GM12878 (cell line): ENCODE data around the gene CCDC117. TPM values are rescaled to one million over a fixed set of nuclear protein-coding genes. Genes with fewer than 3 reads are reported as not detected.

Source experiments
- DPF2 ChIP-seq: fragments of 450-650 bp; IDR thresholded peaks from 2 replicates; pipeline ENCODE4 v1.6.1; 2017; ENCODE audit warnings: mild to moderate bottlenecking
- ETV6 ChIP-seq, 2 experiments: fragments of 450-650 bp in 1 of 2; IDR thresholded peaks in 1 of 2; conservative IDR thresholded peaks in 1 of 2; 2 replicates each; pipeline ENCODE4 v1.6.1; 2014; ENCODE audit warnings: antibody characterized with exemption in 1 of 2, borderline replicate concordance in 1 of 2, low read depth in 1 of 2, mild to moderate bottlenecking in 1 of 2, moderate library complexity in 1 of 2
- HDGF ChIP-seq: fragments of 450-650 bp; IDR thresholded peaks from 2 replicates; pipeline ENCODE4 v1.6.1; 2016; ENCODE audit warnings: antibody characterized with exemption
- KDM1A ChIP-seq: fragments of 200-600 bp; sonication (generic); IDR thresholded peaks from 2 replicates; pipeline ENCODE4 v1.6.1; 2016; ENCODE audit warnings: borderline replicate concordance
- MEF2A ChIP-seq: IDR thresholded peaks from 2 replicates; pipeline ENCODE4 v1.6.1; 2011; ENCODE audit warnings: low read depth, mild to moderate bottlenecking, low read length, moderate library complexity; ENCODE audit not compliant: insufficient read depth
- MTA3 ChIP-seq: IDR thresholded peaks from 2 replicates; pipeline ENCODE4 v1.6.1; 2012; ENCODE audit warnings: low read length, inconsistent platforms, borderline replicate concordance
- MYB ChIP-seq: fragments of 150-350 bp; IDR thresholded peaks from 2 replicates; pipeline ENCODE4 v1.6.1; 2014; ENCODE audit warnings: mild to moderate bottlenecking, low read depth, low read length, borderline replicate concordance
- NFYA ChIP-seq: IDR thresholded peaks from 2 replicates; pipeline ENCODE4 v1.6.1; 2011; ENCODE audit warnings: low read depth, mild to moderate bottlenecking, low read length, improper control_type of control experiment, borderline replicate concordance
- NR2C1 ChIP-seq: fragments of 450-650 bp; IDR thresholded peaks from 2 replicates; pipeline ENCODE4 v1.6.1; 2017; ENCODE audit warnings: antibody characterized with exemption, mild to moderate bottlenecking, moderate library complexity
- POLR2AphosphoS5 ChIP-seq: IDR thresholded peaks from 2 replicates; pipeline ENCODE4 v1.6.1; 2011; ENCODE audit warnings: mild to moderate bottlenecking, low read length, inconsistent platforms
- SREBF1 ChIP-seq: IDR thresholded peaks from 2 replicates; pipeline ENCODE4 v1.6.1; 2012; ENCODE audit warnings: mild to moderate bottlenecking, low read length
- STAT1 ChIP-seq: fragments of 450-650 bp; conservative IDR thresholded peaks from 2 replicates; pipeline ENCODE4 v1.6.1; 2014; ENCODE audit warnings: antibody characterized with exemption, mild to moderate bottlenecking
- SUZ12 ChIP-seq: fragments of 200-600 bp; sonication (generic); IDR thresholded peaks from one replicate; pipeline ENCODE4 v1.6.1; 2018; ENCODE audit warnings: antibody characterized with exemption, mild to moderate bottlenecking; ENCODE audit not compliant: unreplicated experiment
- WRNIP1 ChIP-seq: IDR thresholded peaks from 2 replicates; pipeline ENCODE4 v1.6.1; 2011; ENCODE audit warnings: low read depth, low read length, improper control_type of control experiment, borderline replicate concordance
- polyA plus RNA-seq, 11 experiments: library from polyadenylated mRNA; depleted of rRNA in 4 of 11; unstranded in 6 of 11; stranded (reverse) in 5 of 11; fragments of >200 nt; fragmentation: Nextera tagmentation in 4 of 11; fragmentation: Illumina TruSeq in 1 of 11; extraction: Ambion mirVana in 4 of 11; extraction: Trizol in 1 of 11; gene quantifications; 1 replicate in 1 of 11; 2 replicates in 10 of 11; pipeline versions ENCODE4 v1.2.1 to v1.2.3, GENCODE V29; 2011 to 2016; ENCODE audit warnings: inconsistent platforms in 2 of 11, missing spikeins in 2 of 11, low read depth in 1 of 11
- total RNA-seq, 4 experiments: library from RNA; depleted of rRNA in 3 of 4; stranded (reverse); fragments of >200 nt in 3 of 4; fragmentation: Illumina TruSeq in 1 of 4; extraction: Trizol in 1 of 4; gene quantifications; 2 replicates each; pipeline versions ENCODE4 v1.2.1 to v1.2.3, GENCODE V29; 2013 to 2021
- TF ChIP-seq, protein P1 (sequence below): fragments of 450-650 bp; IDR thresholded peaks from 2 replicates; pipeline ENCODE4 v1.6.1; 2017; ENCODE audit warnings: borderline replicate concordance
- TF ChIP-seq, protein P2 (sequence below): IDR thresholded peaks from 2 replicates; pipeline ENCODE4 v1.6.1; 2012; ENCODE audit warnings: mild to moderate bottlenecking, low read depth, low read length
- TF ChIP-seq, protein P3 (sequence below): IDR thresholded peaks from 2 replicates; pipeline ENCODE4 v1.6.1; 2011; ENCODE audit warnings: borderline replicate concordance, low read depth, mild to moderate bottlenecking, moderate library complexity, mixed read lengths, low read length; ENCODE audit not compliant: insufficient read depth; ENCODE audit errors: extremely low read length
- TF ChIP-seq, protein P4 (sequence below): fragments of 450-650 bp; IDR thresholded peaks from 2 replicates; pipeline ENCODE4 v1.6.1; 2014; ENCODE audit warnings: mild to moderate bottlenecking
- TF ChIP-seq, protein P5 (sequence below): fragments of 450-650 bp; IDR thresholded peaks from 2 replicates; pipeline ENCODE4 v1.6.1; 2016; ENCODE audit warnings: mild to moderate bottlenecking
- TF ChIP-seq, protein P6 (sequence below): fragments of 450-650 bp; IDR thresholded peaks from 2 replicates; pipeline ENCODE4 v1.6.1; 2016; ENCODE audit warnings: mild to moderate bottlenecking

Gene CCDC117
- total and polyA plus RNA-seq, 10 of the 15 experiments (the other 5 are each of a cell fraction or from before 2014, with no cell fraction given), result 6.3 to 32.2 (median 20.6) TPM

DNA sequence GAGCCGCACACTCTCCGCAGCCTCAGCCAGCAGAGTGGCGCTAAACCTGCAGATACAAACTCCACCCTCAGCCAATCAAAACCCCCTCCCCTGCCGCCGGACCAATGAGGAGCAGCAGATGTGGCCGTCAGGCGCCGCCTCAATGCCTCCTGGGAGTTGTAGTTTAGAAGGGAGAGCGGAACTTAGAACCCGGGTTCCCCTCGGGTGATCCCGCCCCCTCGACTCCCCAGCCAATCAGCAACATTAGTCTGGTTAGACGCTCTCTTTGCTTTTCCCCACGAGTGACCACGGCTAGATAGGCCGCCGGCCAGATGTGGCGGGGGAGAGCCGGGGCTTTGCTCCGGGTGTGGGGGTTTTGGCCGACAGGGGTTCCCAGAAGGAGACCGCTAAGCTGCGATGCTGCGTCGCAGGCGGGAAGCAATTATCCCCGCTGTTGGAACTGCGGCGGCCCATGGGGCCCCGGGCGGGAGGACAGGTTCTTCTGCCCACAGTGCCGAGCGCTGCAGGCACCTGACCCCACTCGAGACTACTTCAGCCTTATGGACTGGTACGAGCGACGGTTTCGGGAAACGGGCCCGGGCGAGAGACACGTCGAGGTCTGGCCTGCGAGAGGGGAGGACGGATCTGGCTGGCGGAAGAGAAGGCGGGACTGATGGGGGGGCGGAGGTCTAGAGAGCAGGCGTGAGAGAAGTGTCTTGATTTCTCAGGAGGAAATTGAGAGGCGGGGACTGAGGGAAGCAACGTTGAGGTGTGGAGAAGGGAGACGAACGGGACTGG, 30.5 kb upstream of the CCDC117 start, which contains the start of the genes CHEK2 and HSCB (continued):
- TF ChIP-seq, protein P1, sequence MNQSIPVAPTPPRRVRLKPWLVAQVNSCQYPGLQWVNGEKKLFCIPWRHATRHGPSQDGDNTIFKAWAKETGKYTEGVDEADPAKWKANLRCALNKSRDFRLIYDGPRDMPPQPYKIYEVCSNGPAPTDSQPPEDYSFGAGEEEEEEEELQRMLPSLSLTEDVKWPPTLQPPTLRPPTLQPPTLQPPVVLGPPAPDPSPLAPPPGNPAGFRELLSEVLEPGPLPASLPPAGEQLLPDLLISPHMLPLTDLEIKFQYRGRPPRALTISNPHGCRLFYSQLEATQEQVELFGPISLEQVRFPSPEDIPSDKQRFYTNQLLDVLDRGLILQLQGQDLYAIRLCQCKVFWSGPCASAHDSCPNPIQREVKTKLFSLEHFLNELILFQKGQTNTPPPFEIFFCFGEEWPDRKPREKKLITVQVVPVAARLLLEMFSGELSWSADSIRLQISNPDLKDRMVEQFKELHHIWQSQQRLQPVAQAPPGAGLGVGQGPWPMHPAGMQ, result no peak
- TF ChIP-seq POLR2AphosphoS5 (peak; percentile 76), KDM1A (no peak), WRNIP1 (no peak), MYB (no peak), ETV6 (conservative IDR thresholded peaks at IDR 0.05 in 1 of 2, IDR thresholded peaks at IDR 0.05 in 1 of 2; ENCODE audit: borderline replicate concordance in 1 of 2, low read depth in 1 of 2) (peak in 1 of 2 experiments; percentile 44; a peak in 1 of 4 replicates), STAT1 (no peak; the same call in 1 of the 2 replicates), MEF2A (no peak), DPF2 (no peak), SREBF1 (peak; percentile 65), MTA3 (no peak), SUZ12 (no peak), HDGF (peak; percentile 98; the same call in 1 of the 2 replicates), NFYA (0 out of 2 replicates have a peak, but pooled peaks have one; percentile 22), NR2C1 (no peak)
- TF ChIP-seq, protein P2, sequence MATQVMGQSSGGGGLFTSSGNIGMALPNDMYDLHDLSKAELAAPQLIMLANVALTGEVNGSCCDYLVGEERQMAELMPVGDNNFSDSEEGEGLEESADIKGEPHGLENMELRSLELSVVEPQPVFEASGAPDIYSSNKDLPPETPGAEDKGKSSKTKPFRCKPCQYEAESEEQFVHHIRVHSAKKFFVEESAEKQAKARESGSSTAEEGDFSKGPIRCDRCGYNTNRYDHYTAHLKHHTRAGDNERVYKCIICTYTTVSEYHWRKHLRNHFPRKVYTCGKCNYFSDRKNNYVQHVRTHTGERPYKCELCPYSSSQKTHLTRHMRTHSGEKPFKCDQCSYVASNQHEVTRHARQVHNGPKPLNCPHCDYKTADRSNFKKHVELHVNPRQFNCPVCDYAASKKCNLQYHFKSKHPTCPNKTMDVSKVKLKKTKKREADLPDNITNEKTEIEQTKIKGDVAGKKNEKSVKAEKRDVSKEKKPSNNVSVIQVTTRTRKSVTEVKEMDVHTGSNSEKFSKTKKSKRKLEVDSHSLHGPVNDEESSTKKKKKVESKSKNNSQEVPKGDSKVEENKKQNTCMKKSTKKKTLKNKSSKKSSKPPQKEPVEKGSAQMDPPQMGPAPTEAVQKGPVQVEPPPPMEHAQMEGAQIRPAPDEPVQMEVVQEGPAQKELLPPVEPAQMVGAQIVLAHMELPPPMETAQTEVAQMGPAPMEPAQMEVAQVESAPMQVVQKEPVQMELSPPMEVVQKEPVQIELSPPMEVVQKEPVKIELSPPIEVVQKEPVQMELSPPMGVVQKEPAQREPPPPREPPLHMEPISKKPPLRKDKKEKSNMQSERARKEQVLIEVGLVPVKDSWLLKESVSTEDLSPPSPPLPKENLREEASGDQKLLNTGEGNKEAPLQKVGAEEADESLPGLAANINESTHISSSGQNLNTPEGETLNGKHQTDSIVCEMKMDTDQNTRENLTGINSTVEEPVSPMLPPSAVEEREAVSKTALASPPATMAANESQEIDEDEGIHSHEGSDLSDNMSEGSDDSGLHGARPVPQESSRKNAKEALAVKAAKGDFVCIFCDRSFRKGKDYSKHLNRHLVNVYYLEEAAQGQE, result no peak
- TF ChIP-seq, protein P3, sequence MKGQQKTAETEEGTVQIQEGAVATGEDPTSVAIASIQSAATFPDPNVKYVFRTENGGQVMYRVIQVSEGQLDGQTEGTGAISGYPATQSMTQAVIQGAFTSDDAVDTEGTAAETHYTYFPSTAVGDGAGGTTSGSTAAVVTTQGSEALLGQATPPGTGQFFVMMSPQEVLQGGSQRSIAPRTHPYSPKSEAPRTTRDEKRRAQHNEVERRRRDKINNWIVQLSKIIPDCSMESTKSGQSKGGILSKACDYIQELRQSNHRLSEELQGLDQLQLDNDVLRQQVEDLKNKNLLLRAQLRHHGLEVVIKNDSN, result no peak
- TF ChIP-seq, protein P4, sequence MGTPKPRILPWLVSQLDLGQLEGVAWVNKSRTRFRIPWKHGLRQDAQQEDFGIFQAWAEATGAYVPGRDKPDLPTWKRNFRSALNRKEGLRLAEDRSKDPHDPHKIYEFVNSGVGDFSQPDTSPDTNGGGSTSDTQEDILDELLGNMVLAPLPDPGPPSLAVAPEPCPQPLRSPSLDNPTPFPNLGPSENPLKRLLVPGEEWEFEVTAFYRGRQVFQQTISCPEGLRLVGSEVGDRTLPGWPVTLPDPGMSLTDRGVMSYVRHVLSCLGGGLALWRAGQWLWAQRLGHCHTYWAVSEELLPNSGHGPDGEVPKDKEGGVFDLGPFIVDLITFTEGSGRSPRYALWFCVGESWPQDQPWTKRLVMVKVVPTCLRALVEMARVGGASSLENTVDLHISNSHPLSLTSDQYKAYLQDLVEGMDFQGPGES, result peak; percentile 86
- TF ChIP-seq, protein P5, sequence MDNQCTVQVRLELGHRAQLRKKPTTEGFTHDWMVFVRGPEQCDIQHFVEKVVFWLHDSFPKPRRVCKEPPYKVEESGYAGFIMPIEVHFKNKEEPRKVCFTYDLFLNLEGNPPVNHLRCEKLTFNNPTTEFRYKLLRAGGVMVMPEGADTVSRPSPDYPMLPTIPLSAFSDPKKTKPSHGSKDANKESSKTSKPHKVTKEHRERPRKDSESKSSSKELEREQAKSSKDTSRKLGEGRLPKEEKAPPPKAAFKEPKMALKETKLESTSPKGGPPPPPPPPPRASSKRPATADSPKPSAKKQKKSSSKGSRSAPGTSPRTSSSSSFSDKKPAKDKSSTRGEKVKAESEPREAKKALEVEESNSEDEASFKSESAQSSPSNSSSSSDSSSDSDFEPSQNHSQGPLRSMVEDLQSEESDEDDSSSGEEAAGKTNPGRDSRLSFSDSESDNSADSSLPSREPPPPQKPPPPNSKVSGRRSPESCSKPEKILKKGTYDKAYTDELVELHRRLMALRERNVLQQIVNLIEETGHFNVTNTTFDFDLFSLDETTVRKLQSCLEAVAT, result peak; percentile 82
- TF ChIP-seq, protein P6, sequence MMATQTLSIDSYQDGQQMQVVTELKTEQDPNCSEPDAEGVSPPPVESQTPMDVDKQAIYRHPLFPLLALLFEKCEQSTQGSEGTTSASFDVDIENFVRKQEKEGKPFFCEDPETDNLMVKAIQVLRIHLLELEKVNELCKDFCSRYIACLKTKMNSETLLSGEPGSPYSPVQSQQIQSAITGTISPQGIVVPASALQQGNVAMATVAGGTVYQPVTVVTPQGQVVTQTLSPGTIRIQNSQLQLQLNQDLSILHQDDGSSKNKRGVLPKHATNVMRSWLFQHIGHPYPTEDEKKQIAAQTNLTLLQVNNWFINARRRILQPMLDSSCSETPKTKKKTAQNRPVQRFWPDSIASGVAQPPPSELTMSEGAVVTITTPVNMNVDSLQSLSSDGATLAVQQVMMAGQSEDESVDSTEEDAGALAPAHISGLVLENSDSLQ, result peak; percentile 86
